Measurements from ENCODE around the gene MOSMO. TPM values are rescaled to one million over a fixed set of nuclear protein-coding genes. Genes with fewer than 3 reads are reported as not detected.

The MOSMO gene
- total and polyA plus RNA-seq, 4 donors, result 3.9 to 13.6 (median 4.5) TPM

DNA sequence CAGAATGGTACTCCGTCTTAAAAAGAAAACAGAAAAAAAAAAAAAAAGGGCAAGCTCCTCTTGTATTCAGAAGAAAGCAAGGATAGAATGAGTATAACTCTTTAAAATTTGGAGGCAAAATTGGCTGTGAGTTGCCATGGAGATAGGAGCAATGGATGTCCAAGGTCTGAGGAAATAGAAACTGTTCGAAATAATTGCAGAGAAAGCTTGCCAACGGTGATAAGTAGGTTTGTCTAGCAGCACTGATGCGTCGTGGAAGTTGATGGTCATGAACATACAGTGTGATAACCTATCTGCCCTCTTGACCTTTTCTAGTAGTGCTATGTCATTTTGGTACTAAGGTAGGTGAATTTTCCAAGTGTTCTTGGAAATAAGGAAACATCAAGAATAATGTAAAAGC is 3.0 kb downstream of the MOSMO start:
- peaks cover 12 to 40% (median 27%) of the 10 kb centered on the region in 4 donors for H3K4me1 ChIP-seq (ENCODE audit: control insufficient read depth in 4 of 4, insufficient read depth in 4 of 4, low read length in 3 of 4)

DNA sequence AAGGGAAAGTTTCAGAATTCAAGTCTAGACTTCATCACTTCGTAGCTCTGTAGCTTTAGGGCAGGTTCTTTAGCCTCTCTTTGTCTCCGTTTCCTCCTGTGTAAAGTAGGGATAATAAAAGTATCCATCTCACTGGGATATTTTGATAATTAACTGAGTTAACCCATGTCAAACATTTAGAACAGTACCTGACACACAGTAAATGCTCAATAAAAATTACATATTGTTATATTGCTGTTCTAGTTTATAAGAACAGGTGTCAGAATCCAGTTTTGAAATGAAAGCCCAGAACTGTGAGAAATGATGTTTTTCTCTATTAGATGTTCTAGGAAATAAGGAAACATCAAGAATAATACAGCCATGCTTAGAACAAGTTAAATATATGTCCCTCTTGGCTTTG is 4.3 kb downstream of the MOSMO start:
- WGBS, result 47% methylated on average over 2 of the region's 2 CpGs
- peaks cover 0 to 1% (median 0%) of the 10 kb centered on the region in 4 donors for H3K36me3 ChIP-seq (ENCODE audit: control insufficient read depth in 4 of 4, insufficient read depth in 3 of 4, low read depth in 1 of 4, low read length in 3 of 4)

More for the DNA sequence above, 3.0 kb downstream of the MOSMO start:
- H3K27me3 ChIP-seq (ENCODE audit: control insufficient read depth in 4 of 4, insufficient read depth in 4 of 4, low read length in 3 of 4), result no peaks in the 10 kb centered on the region
- DNase-seq (ENCODE audit: low spot score), result no peak
- H3K4me3 ChIP-seq (ENCODE audit: low read depth in 1 of 3, low read length in 3 of 3), result no peak overlapping the region
- TF ChIP-seq, protein P1, sequence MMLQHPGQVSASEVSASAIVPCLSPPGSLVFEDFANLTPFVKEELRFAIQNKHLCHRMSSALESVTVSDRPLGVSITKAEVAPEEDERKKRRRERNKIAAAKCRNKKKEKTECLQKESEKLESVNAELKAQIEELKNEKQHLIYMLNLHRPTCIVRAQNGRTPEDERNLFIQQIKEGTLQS (IDR thresholded peaks at IDR 0.05), result no peak
- TF ChIP-seq RAD21 (IDR thresholded peaks at IDR 0.05), result no peak
- TF ChIP-seq, protein P2, sequence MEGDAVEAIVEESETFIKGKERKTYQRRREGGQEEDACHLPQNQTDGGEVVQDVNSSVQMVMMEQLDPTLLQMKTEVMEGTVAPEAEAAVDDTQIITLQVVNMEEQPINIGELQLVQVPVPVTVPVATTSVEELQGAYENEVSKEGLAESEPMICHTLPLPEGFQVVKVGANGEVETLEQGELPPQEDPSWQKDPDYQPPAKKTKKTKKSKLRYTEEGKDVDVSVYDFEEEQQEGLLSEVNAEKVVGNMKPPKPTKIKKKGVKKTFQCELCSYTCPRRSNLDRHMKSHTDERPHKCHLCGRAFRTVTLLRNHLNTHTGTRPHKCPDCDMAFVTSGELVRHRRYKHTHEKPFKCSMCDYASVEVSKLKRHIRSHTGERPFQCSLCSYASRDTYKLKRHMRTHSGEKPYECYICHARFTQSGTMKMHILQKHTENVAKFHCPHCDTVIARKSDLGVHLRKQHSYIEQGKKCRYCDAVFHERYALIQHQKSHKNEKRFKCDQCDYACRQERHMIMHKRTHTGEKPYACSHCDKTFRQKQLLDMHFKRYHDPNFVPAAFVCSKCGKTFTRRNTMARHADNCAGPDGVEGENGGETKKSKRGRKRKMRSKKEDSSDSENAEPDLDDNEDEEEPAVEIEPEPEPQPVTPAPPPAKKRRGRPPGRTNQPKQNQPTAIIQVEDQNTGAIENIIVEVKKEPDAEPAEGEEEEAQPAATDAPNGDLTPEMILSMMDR (IDR thresholded peaks at IDR 0.05; ENCODE audit: low read depth, low read length, missing input control), result no peak
- no peak for TF ChIP-seq TAF1 (conservative IDR thresholded peaks at IDR 0.05)
- no peak for TF ChIP-seq FOXA1 (IDR thresholded peaks at IDR 0.05)
- no peak for TF ChIP-seq RXRA (IDR thresholded peaks at IDR 0.05)
- no peak for TF ChIP-seq HNF4A (conservative IDR thresholded peaks at IDR 0.05)
- TF ChIP-seq GABPA (IDR thresholded peaks at IDR 0.05 in 1 of 2, conservative IDR thresholded peaks at IDR 0.05 in 1 of 2), result no peak
- TF ChIP-seq, protein P3, sequence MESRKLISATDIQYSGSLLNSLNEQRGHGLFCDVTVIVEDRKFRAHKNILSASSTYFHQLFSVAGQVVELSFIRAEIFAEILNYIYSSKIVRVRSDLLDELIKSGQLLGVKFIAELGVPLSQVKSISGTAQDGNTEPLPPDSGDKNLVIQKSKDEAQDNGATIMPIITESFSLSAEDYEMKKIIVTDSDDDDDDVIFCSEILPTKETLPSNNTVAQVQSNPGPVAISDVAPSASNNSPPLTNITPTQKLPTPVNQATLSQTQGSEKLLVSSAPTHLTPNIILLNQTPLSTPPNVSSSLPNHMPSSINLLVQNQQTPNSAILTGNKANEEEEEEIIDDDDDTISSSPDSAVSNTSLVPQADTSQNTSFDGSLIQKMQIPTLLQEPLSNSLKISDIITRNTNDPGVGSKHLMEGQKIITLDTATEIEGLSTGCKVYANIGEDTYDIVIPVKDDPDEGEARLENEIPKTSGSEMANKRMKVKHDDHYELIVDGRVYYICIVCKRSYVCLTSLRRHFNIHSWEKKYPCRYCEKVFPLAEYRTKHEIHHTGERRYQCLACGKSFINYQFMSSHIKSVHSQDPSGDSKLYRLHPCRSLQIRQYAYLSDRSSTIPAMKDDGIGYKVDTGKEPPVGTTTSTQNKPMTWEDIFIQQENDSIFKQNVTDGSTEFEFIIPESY (IDR thresholded peaks at IDR 0.05), result no peak
- H3K9ac ChIP-seq (ENCODE audit: low read depth in 1 of 2, low read length in 2 of 2), result no peak overlapping the region
- 33% methylated on average over 5 of the region's 5 CpGs for whole genome bisulfite sequencing
- no peak overlapping the region for H3K27ac ChIP-seq (ENCODE audit: low read depth in 1 of 2, low read length in 2 of 2)
- no peaks in the 10 kb centered on the region for H3K9me3 ChIP-seq (ENCODE audit: control insufficient read depth in 4 of 4, low read length in 3 of 4)
- H3K36me3 ChIP-seq (ENCODE audit: control insufficient read depth in 4 of 4, insufficient read depth in 3 of 4, low read depth in 1 of 4, low read length in 3 of 4), result peaks cover 0 to 1% (median 0%) of the 10 kb centered on the region in 4 donors

DNA sequence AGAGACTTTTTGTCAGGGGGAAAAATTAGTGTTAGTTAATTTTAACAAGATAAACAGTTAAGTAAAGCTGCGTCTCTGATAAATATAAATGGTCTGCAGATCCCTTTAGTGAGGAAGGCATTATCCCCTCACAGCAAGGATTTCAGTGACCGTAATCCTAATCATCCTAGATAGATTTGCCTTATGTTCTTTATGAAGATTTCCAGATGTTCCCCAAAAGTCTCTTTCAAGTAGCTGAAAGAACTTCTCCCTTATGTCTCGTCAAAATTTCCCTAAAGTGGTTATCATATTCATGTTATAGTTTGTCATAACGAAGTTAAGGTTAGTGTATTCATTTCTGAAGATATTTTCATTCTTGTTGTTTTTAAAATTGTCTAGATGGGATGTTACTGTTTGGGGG is 5.6 kb downstream of the MOSMO start:
- H3K9me3 ChIP-seq (ENCODE audit: control insufficient read depth in 4 of 4, low read length in 3 of 4), result no peaks in the 10 kb centered on the region
- H3K9ac ChIP-seq (ENCODE audit: low read depth in 1 of 2, low read length in 2 of 2), result no peak overlapping the region
- 86% methylated on average over 4 of the region's 4 CpGs for WGBS
- H3K27me3 ChIP-seq (ENCODE audit: control insufficient read depth in 4 of 4, insufficient read depth in 4 of 4, low read length in 3 of 4), result no peaks in the 10 kb centered on the region
- no peaks in the 10 kb centered on the region for H3K36me3 ChIP-seq (ENCODE audit: control insufficient read depth in 4 of 4, insufficient read depth in 3 of 4, low read depth in 1 of 4, low read length in 3 of 4)
- H3K4me3 ChIP-seq (ENCODE audit: low read depth in 1 of 3, low read length in 3 of 3), result no peak overlapping the region
- no peak for DNase-seq (ENCODE audit: low spot score)
- peaks cover 14 to 33% (median 23%) of the 10 kb centered on the region in 4 donors for H3K4me1 ChIP-seq (ENCODE audit: control insufficient read depth in 4 of 4, insufficient read depth in 4 of 4, low read length in 3 of 4)
- no peak overlapping the region for H3K27ac ChIP-seq (ENCODE audit: low read depth in 1 of 2, low read length in 2 of 2)
- no peak for TF ChIP-seq TAF1 (conservative IDR thresholded peaks at IDR 0.05)
- TF ChIP-seq, protein P4, sequence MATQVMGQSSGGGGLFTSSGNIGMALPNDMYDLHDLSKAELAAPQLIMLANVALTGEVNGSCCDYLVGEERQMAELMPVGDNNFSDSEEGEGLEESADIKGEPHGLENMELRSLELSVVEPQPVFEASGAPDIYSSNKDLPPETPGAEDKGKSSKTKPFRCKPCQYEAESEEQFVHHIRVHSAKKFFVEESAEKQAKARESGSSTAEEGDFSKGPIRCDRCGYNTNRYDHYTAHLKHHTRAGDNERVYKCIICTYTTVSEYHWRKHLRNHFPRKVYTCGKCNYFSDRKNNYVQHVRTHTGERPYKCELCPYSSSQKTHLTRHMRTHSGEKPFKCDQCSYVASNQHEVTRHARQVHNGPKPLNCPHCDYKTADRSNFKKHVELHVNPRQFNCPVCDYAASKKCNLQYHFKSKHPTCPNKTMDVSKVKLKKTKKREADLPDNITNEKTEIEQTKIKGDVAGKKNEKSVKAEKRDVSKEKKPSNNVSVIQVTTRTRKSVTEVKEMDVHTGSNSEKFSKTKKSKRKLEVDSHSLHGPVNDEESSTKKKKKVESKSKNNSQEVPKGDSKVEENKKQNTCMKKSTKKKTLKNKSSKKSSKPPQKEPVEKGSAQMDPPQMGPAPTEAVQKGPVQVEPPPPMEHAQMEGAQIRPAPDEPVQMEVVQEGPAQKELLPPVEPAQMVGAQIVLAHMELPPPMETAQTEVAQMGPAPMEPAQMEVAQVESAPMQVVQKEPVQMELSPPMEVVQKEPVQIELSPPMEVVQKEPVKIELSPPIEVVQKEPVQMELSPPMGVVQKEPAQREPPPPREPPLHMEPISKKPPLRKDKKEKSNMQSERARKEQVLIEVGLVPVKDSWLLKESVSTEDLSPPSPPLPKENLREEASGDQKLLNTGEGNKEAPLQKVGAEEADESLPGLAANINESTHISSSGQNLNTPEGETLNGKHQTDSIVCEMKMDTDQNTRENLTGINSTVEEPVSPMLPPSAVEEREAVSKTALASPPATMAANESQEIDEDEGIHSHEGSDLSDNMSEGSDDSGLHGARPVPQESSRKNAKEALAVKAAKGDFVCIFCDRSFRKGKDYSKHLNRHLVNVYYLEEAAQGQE (IDR thresholded peaks at IDR 0.05), result no peak
- no peak for TF ChIP-seq YY1 (IDR thresholded peaks at IDR 0.05)
- TF ChIP-seq, protein P1 (IDR thresholded peaks at IDR 0.05), result no peak
- no peak for TF ChIP-seq FOXA1 (IDR thresholded peaks at IDR 0.05)
- no peak for TF ChIP-seq HNF4A (conservative IDR thresholded peaks at IDR 0.05)
- no peak for TF ChIP-seq RXRA (IDR thresholded peaks at IDR 0.05)
- TF ChIP-seq SP1 (IDR thresholded peaks at IDR 0.05), result no peak
- no peak for TF ChIP-seq HNF4G (IDR thresholded peaks at IDR 0.05)
- TF ChIP-seq RAD21 (IDR thresholded peaks at IDR 0.05), result no peak
- no peak for TF ChIP-seq NR2F2 (IDR thresholded peaks at IDR 0.05)
- no peak for TF ChIP-seq EGR1 (IDR thresholded peaks at IDR 0.05; ENCODE audit: low read depth in 2 of 2)
- no peak for TF ChIP-seq JUND (IDR thresholded peaks at IDR 0.05)
- TF ChIP-seq, protein P2 (IDR thresholded peaks at IDR 0.05; ENCODE audit: low read depth, low read length, missing input control), result no peak
- no peak for TF ChIP-seq GABPA (IDR thresholded peaks at IDR 0.05 in 1 of 2, conservative IDR thresholded peaks at IDR 0.05 in 1 of 2)
- TF ChIP-seq, protein P5, sequence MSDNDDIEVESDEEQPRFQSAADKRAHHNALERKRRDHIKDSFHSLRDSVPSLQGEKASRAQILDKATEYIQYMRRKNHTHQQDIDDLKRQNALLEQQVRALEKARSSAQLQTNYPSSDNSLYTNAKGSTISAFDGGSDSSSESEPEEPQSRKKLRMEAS (IDR thresholded peaks at IDR 0.05), result no peak

More for the DNA sequence above, 4.3 kb downstream of the MOSMO start:
- no peak for DNase-seq (ENCODE audit: low spot score)
- Histone ChIP-seq H3K4me1 (ENCODE audit: control insufficient read depth in 4 of 4, insufficient read depth in 4 of 4, low read length in 3 of 4) (peaks cover 14 to 35% (median 24%) of the 10 kb centered on the region in 4 donors), H3K27me3 (ENCODE audit: control insufficient read depth in 4 of 4, insufficient read depth in 4 of 4, low read length in 3 of 4) (no peaks in the 10 kb centered on the region), H3K9ac (ENCODE audit: low read depth in 1 of 2, low read length in 2 of 2) (no peak overlapping the region), H3K27ac (ENCODE audit: low read depth in 1 of 2, low read length in 2 of 2) (no peak overlapping the region), H3K4me3 (ENCODE audit: low read depth in 1 of 3, low read length in 3 of 3) (no peak overlapping the region), H3K9me3 (ENCODE audit: control insufficient read depth in 4 of 4, low read length in 3 of 4) (no peaks in the 10 kb centered on the region)
- no peak for TF ChIP-seq RAD21 (IDR thresholded peaks at IDR 0.05)

All from liver (tissue), 9 donors.